HG03565 (cell line): Measurements from ENCODE around the gene TEX22.

Source experiments
- ATAC-seq: cut with Tn5 transposase; IDR thresholded peaks from one replicate; pipeline ENCODE4 v1.9.1; 2021; ENCODE audit warnings: mild to moderate bottlenecking, moderate library complexity; ENCODE audit not compliant: unreplicated experiment

Gene TEX22

DNA sequence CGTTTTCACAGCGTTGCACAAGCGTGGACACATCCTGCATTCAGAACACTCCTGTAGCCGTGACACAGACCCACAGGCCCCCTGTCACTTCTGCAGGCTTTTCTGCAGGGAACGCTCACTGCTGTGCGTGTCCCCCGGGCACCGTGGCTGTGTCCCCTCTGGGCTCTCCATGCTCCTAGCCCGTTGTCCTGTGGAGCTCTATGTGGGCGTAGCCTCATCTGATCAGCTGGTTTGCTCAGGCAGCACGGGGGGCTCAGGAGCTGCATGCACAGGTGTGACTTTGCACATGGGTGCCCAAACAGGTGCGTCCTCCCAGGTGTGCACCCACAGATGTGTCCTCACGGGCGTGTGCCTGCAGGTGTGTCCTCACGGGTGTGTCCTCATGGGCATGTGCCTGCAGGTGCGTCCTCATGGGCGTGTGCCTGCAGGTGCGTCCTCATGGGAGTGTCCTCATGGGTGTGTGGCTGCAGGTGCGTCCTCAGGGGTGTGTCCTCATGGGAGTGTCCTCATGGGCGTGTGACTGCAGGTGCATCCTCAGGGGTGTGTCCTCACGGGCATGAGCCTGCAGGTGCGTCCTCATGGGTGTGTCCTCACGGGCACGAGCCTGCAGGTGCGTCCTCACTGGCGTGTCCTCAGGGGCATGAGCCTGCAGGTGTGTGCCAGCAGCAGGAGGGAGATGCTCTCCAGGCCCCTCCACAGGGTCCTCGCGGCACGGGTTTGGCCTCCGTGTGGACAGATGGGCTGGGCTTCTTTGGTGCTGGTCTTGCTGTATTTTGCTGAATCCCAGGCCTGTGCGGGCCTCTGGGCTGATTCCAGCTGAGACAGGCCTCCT, 38.8 kb downstream of the TEX22 start:
- no peak for ATAC-seq

DNA sequence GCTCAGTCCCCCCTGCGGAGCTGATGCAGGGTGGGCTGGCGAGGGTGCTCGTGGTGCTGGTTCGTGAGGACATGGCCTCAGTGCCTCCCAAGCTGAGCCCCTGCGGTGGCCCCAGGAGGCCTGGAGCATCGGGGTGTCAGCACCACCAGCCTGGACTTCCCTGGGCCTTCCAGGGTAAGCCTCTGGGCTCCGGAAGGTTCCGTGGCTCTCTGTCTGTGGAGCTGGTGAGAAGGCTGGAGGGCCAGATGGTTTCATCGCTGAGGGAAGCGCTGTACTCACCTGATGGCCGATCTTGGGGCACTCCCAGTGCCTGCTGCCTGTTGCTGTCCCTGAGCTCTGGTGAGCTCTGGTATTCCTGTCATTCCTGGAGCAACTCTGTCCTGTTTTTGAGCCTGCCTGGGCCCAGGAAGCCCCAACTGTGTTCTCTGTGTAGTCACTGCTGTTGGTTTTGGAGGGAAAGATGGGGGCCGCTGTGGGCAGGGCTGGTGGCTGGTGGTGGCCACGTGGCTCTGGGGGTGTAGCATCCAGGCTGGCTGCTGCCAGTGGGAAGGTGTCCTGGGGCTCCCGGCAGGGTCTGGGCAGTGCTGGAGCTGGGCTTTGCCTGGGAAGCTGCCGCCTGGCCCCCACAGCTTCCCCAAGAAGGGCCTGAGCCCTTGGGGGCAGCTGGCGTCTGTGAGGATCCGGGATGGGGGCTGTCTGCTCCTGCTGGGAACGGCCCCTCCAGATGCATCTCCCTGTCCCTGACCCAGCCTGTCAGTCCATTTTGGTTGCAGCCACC, 39.6 kb downstream of the TEX22 start:
- ATAC-seq = no peak

GRCh38 chr14:105439179-105439578, 40.8 kb downstream of the TEX22 start:
- no peak for ATAC-seq

- no peak for ATAC-seq
These were observed 41.6 kb downstream of the TEX22 start for GRCh38 chr14:105439710-105440553.

DNA sequence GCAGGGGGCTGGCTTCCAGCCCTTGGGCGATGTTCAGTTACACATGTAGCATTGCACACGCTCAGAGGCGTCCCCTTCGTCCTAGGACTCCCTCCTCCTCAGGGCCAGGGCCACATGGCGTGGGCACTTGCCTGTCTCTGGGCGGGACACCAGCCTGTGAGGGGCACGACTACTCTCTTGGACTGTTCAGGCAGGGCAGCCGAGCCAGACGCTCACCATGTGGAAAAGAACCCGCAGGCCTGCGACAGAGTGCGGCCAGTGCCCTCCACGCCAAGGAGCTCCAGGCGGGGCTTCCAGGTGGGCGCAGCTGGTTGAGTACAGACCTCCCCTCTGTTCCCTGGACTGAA, 42.2 kb downstream of the TEX22 start:
- ATAC-seq = no peak

DNA sequence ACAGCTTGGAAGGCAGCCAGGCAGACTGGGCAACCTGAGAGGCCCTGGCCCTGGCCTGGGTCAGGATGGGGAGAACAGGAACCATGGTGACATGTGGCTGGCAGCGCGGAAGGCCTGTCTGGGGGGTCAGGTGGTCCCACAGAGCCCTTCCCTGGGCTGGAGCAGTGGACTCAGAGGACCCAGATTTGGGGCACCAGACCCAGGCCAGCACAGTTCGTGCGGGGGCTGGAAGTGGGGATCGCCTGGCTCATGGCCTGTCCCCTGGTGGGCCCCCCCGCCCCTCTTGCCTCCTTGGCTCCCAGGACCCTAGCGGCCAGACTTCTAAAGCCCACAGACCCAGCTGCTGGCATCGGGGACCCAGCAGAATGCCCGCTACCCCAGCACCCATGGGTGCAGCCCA, 42.7 kb downstream of the TEX22 start:
- no peak for ATAC-seq

DNA sequence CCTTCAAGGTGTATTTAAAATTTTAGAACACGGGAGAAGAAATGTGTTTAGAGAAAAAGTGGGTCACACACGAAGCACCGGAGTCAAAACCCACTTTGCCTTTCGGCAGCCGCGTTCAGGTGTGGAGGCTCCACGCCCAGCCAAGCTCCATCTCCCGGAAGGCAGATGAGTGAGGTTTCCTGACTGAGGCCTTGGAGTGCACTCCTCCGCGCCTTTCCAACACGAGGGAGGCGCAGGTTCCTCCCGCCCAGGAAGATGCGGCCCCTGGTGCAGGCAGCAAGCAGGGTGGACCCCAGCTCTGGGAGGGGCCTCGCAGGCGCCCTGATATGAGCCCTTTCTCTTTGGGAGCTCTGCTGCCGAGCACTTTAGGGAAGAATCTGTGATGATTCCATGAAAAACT, 43.8 kb downstream of the TEX22 start:
- no peak for ATAC-seq

DNA sequence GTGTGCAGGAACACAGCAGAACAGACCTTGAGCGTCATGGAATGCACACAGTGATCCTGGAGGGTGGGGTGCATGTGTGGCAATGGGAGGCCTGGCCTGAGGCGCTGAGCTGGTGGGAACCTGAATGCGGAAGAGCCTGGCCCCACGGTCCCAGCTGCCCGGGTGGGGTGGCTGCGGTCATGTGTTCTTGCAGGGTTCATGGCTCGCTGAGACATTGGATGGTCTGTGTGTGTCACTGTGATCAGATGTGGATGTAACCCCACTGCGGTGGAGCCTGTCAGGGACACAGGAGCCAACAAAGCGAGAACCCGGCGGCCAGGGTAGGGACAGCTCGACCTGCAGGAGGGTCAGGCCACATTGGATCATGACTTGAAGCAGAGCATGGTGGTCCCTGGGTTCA, 44.5 kb downstream of the TEX22 start:
- no peak for ATAC-seq

DNA sequence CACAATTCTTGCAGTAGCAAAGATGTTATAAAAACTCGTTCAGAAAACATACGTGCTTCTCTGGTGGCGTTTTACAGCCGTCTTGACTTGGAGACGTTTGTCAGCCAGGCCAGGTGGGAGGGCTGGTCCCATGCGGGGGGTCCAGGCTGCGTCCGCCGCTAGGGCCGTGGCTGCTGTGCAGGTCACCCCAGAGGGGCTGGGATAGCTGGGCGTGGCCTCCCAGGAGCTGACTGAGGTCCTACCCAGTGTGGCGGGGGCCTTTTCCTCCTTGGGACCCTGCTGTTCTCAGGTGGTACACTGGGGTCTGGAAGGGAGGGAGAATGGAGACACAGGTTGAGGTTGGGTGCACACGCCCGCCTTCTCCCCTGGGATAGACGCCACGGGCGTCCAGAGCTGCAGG, 46.5 kb downstream of the TEX22 start:
- ATAC-seq = no peak

GRCh38 chr14:105445290-105445689, 47.0 kb downstream of the TEX22 start:
- no peak for ATAC-seq

- ATAC-seq = no peak
These were observed 47.8 kb downstream of the TEX22 start for GRCh38 chr14:105445901-105446845.

- no peak for ATAC-seq
These were observed 48.6 kb downstream of the TEX22 start for GRCh38 chr14:105446971-105447370.

DNA sequence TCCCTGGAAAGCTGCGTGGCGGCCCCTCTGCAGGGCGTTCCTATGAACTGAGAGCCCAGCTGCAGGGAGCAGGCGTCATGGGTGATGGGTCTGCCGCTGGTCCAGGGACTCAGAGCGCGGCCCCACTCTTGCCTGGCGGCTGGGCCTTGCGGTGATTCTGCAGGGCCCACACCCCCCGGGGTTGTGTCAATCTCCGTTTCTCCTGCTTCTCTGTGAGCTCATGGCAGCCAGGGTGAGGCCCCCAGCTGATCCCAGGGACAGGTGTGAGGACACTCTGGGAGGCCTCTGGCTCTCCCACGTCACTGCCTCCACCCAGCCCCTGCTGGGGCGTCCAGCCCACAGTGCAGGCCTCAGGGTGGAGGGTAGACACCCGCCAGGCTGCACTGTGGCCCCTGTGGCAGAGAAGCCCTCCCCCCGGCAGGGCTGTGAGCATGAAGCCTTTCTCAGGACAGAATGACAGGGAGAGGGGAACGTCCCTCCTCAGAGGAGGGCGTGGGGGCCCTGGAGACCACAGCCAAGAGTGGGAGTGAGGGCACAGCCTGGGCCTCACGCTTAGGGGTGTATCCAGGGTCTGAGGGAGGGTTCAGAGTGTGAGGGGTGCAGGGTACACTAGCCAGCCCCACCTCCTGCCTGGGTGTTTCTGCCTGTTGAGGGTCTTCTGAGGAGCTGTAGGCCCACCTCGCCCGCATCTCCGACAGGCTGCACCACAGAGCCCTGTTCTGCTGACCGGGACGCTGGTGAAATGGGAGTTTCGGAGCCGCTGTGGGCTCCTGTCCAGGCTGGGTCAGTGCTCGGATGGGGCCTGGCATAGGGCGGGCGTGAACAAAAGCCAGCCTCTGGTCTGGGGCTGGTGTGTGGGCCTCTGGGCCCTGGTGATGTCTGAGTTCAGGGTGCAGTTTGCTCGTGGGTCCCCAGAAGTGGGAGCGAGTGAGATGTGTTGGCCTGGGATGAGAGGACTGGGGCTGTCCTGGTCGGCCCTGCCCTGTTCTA, 49.6 kb downstream of the TEX22 start:
- ATAC-seq = no peak

DNA sequence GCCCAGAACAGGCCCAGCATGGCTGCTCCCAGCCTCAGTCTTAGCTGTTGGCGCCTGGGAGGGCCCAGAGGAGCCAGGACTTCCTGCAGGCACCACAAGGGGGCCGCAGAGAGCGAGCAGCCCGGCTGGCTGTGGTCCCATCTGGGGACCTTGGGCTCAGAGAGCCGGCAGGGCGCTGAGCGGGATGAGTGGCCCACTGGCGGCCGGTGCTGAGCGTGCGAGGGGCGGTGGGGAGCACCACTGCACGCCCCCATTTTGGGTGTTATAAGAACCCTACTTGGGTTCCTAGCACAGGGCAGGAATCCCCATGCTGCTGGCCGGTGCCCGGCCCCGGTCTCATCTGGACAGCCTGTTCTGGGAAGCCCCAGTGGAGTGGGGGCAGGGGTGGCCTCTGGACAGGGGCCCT, 50.4 kb downstream of the TEX22 start:
- no peak for ATAC-seq

DNA sequence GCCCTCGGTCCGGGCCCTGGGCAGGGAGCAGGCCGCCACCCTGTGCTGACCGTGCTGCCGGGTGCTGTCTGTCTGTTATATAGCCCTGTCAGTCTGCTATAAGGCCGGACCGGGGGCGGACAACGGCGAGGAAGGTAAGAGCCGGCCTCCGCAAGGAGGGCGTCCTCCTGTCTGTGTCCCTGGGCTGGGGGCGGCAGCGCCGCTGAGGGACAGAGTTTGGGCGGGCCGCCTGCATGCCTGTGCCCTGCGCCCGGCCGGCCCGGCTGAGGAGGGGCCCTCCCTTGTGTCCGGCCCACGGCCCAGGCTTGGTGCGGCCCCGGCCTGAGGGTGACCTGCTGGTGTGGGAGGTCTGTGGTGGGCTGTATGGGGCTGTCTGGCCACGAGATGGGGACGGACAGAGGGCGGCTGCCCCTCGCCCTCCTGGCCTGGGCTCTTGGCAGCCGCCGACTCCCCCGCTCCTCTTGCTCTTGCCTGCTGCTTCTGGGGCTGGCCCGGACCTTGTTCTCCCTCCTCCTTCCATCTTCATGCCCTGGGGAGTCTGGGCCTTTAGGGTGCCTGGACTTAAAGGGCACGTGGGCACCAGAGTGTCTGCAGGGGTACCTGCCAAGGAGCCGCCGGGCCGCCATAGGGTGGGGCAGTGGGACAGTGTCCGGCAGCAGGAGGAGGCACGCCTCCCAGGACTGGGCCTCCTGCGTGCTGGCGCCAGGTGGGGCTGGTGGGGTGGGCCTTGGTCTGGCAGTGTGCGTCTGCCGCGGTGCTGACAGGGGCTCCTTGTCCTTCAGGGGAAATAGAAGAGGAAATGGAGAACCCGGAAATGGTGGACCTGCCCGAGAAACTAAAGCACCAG, 51.2 kb downstream of the TEX22 start:
- no peak for ATAC-seq

DNA sequence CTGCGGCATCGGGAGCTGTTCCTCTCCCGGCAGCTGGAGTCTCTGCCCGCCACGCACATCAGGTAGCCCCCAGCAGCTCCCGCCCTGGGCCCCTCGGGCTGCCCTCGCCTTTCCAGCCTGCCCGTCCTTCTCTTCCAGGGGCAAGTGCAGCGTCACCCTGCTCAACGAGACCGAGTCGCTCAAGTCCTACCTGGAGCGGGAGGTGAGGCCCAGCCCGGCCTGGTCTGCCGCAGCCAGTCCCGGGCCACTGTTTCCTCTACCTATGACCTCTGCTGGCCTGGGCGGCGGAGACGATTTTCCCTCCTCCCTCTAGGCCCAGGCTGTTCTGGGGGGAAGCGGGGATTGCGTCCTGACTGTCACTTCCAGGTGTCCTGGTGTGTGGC, 51.8 kb downstream of the TEX22 start:
- no peak for ATAC-seq

DNA sequence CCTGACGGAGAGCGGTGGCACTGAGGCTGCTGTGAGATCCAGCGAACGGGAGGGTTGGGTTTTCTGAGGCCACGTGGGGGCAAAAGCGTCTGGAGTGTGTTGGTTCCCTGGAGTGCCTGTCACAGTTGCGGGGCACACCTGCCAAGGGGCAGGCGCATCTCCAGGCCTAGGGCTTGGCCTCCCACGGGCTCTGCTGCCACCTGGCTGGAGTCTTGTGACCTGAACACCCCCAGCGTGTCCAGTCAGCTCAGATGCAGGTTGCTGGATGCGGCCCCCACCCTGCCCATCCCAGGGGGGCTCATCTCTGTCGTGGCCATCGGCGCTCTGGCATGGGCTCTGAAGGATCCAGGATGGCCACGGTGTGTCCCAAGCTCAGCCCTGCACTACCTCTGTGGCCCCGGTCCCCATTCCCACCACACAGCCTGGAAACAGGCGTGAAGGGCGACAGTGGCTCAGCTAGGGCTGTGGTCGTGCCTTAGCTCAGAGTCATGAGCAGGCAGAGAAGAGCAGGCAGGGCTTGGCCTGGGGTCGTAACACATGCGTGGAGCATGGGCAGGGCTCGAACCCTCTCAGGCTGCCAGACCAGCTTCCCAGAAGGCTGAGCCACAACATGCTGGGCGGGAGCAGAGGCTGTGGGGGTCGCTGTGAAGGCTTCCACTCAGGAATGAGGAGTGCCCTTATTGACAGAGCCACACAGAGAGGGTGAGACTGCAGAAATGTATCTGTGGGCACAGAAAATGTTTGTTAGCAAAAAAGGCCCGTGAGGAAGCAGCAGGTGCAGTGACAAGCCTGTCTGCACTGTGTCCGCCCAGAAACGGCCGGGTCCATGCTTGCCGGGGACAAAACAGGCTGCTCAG, 52.8 kb downstream of the TEX22 start:
- ATAC-seq = no peak
